Measurements from ENCODE around the gene KLHL13. TPM values are rescaled to one million over a fixed set of nuclear protein-coding genes. Genes with fewer than 3 reads are reported as not detected.

KLHL13 gene
- total and polyA plus RNA-seq, 9 donors, result 4.9 to 15.8 (median 7.7) TPM

DNA sequence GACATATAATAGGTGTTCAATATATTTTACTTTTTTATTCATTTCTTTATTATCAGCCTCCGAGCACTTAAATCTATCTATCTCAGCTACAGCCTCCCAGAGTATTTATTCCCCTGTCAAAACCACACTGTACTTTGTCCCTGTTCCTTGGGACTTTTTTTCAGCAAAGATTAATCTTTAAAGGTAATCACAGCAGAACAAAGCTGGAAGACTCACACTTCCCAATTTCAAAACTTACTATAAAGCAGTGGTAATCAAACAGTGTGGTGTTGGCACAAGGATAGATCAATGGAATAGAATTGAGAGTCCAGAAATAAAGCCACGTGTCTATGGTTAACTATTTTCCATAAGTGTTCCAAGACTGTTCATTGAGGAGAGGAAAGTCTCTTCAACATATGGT, 59.7 kb downstream of the KLHL13 start:
- Histone ChIP-seq H3K36me3 (no peaks in the 10 kb centered on the region), H3K9me3 (no peaks in the 10 kb centered on the region), H3K4me1 (ENCODE audit: insufficient read depth) (peaks cover 2% of the 10 kb centered on the region), H3K4me3 (no peak overlapping the region), H3K27me3 (no peaks in the 10 kb centered on the region), H3K27ac (no peak overlapping the region)
- 58 to 66% (median 66%) methylated on average over 2 of the region's 2 CpGs for WGBS, 3 donors
- DNase-seq, result no peak
- TF ChIP-seq, protein P1, sequence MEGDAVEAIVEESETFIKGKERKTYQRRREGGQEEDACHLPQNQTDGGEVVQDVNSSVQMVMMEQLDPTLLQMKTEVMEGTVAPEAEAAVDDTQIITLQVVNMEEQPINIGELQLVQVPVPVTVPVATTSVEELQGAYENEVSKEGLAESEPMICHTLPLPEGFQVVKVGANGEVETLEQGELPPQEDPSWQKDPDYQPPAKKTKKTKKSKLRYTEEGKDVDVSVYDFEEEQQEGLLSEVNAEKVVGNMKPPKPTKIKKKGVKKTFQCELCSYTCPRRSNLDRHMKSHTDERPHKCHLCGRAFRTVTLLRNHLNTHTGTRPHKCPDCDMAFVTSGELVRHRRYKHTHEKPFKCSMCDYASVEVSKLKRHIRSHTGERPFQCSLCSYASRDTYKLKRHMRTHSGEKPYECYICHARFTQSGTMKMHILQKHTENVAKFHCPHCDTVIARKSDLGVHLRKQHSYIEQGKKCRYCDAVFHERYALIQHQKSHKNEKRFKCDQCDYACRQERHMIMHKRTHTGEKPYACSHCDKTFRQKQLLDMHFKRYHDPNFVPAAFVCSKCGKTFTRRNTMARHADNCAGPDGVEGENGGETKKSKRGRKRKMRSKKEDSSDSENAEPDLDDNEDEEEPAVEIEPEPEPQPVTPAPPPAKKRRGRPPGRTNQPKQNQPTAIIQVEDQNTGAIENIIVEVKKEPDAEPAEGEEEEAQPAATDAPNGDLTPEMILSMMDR (IDR thresholded peaks at IDR 0.05), result no peak
- TF ChIP-seq POLR2A (IDR thresholded peaks at IDR 0.05) (no peak), EP300 (IDR thresholded peaks at IDR 0.05) (no peak)
- intact Hi-C loops (cut with DNase I), result no loop called here

DNA sequence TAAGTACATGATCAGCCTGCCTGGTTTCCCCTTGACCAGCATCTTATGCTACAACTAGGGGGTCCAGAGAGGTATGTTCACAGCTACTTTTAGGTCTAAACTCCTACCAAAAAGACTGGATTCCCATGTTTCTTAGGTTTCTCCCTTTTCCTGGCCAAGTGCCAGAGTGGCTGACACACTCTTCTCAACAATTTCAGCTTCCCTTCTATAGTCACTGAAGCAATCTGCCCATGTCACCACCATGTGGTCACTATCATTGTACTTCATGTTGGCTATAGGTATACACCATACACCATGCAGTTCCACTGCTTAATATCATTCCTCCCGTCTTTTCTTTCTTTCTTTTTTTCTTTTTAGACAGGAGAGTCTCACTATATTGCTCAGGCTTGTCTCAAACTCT, 66.9 kb downstream of the KLHL13 start:
- WGBS, 3 donors, result 38 to 66% (median 56%) methylated on average over 1 of the region's 1 CpG
- intact Hi-C loops (cut with DNase I), result no loop called here
- no peak for DNase-seq
- no peak overlapping the region for H3K4me3 ChIP-seq
- TF ChIP-seq, protein P1 (IDR thresholded peaks at IDR 0.05), result no peak
- TF ChIP-seq POLR2A (IDR thresholded peaks at IDR 0.05), result no peak
- TF ChIP-seq EP300 (IDR thresholded peaks at IDR 0.05), result no peak
- H3K9me3 ChIP-seq, result no peaks in the 10 kb centered on the region
- H3K4me1 ChIP-seq (ENCODE audit: insufficient read depth), result no peaks in the 10 kb centered on the region
- no peak overlapping the region for H3K27ac ChIP-seq
- H3K36me3 ChIP-seq, result no peaks in the 10 kb centered on the region
- no peaks in the 10 kb centered on the region for H3K27me3 ChIP-seq

DNA sequence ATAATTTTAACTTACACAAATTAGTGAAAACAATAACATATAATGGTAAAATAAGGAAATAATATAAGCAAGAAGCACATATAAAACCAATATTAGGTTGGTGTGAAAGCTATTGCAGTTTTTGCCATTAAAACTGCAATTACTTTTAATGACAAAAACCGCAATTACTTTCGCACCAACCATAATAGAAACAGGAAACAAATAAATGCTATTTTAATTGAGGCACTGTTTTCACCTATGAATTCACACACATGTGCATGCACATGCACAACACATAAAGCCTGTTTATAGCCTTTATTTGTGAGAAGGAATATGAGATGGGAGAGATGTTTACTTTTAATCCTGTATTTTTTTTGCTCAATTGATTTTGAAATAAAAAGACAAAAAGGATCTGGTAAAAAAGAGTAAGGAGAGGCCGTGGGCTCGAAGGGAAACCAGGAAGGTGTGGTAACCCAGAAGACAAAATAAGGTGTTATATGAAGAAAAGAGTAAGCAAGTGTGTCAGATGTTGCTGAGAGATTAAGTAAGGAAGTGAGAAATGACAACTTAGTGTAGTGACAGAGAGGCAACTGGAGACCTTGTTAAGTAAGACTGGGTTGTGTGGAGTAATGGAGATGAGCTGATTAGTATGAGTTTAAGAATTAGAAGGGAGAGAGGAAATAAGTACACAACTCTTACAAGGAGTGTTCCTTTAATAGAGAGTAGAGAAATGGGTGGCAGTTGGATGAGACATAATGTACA, 69.0 kb downstream of the KLHL13 start:
- H3K27ac ChIP-seq, result no peak overlapping the region
- 60 to 68% (median 62%) methylated on average over 4 of the region's 4 CpGs for WGBS, 3 donors
- H3K36me3 ChIP-seq, result no peaks in the 10 kb centered on the region
- no peaks in the 10 kb centered on the region for H3K4me1 ChIP-seq (ENCODE audit: insufficient read depth)
- H3K4me3 ChIP-seq, result no peak overlapping the region
- no peaks in the 10 kb centered on the region for H3K27me3 ChIP-seq
- intact Hi-C loops (cut with DNase I), result no loop called here
- no peak for DNase-seq
- no peaks in the 10 kb centered on the region for H3K9me3 ChIP-seq
- no peak for TF ChIP-seq EP300 (IDR thresholded peaks at IDR 0.05)
- TF ChIP-seq, protein P1 (IDR thresholded peaks at IDR 0.05), result no peak
- no peak for TF ChIP-seq POLR2A (IDR thresholded peaks at IDR 0.05)

DNA sequence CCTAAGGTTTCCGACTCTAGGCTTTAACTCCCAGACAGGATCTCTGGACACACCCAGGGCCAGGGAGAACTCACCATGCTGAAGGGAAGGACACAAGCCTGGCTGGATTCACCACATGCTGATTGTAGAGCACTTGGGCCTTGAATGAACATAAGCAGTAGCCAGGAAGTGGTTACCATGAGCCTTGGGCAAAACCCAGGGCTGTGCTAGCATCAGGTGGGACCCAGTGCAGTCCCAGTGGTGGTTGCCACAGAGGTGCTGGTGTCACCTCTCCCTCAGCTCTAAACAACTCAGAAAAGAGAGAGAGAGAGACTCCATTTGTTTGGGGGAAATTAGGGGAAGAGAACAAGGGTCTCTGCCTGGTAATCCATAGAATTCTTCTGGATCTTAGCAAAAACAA, 77.0 kb downstream of the KLHL13 start:
- 79 to 100% (median 92%) methylated on average over 1 of the region's 1 CpG for WGBS, 3 donors
- Histone ChIP-seq H3K27me3 (no peaks in the 10 kb centered on the region), H3K4me3 (no peak overlapping the region), H3K4me1 (ENCODE audit: insufficient read depth) (no peaks in the 10 kb centered on the region), H3K27ac (no peak overlapping the region), H3K9me3 (no peaks in the 10 kb centered on the region), H3K36me3 (no peaks in the 10 kb centered on the region)
- intact Hi-C loops (cut with DNase I), result no loop called here
- DNase-seq, result no peak
- no peak for TF ChIP-seq EP300 (IDR thresholded peaks at IDR 0.05)

DNA sequence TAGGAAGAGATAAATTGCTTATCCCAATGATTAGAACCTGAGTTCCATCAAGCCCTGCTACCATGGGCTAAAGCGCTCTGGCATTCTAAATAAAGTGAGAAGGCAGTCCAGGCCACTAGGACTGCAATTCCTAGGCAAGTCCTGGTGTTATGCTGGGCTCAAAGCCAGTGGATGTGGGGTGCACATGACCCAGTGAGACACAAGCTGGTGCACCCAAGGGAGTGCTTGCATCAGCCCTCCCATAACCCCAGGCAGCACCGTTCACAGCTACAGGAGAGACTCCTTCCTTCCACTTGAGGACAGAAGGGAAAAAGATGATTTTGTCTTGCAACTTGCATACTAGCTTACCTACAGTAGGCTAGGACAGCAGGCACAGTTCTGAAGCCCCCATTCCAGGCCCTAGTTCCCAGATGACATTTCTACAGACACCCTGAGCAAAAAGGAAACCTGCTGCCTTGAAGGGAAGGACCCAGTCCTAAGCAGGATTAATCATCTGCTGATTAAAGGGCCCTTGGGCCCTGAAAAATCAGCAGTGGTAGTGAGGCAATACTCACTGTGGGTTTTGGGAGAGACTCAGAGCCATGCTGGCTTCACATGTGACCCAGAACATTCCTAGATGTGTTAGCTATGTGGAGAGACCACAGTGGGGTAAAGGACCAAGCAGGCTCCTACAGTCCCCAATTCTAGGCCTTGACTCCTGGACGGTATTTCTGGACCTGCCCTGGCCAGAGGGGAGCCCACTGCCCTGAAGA, 77.8 kb downstream of the KLHL13 start:
- Histone ChIP-seq H3K36me3 (no peaks in the 10 kb centered on the region), H3K9me3 (no peaks in the 10 kb centered on the region), H3K27ac (no peak overlapping the region), H3K27me3 (no peaks in the 10 kb centered on the region), H3K4me3 (no peak overlapping the region), H3K4me1 (ENCODE audit: insufficient read depth) (no peaks in the 10 kb centered on the region)
- 59 to 65% (median 60%) methylated on average over 3 of the region's 3 CpGs for WGBS, 3 donors
- no peak for DNase-seq
- TF ChIP-seq, protein P1 (IDR thresholded peaks at IDR 0.05), result no peak
- TF ChIP-seq POLR2A (IDR thresholded peaks at IDR 0.05) (no peak), EP300 (IDR thresholded peaks at IDR 0.05) (no peak)
- intact Hi-C loops (cut with DNase I), result no loop called here

All from ovary (tissue), 9 donors.